Testis (tissue), 2 donors: Measurements from ENCODE around the gene PCSK2.

ENCODE experiments used
- CTCF ChIP-seq, 3 experiments: fragments of 450-650 bp in 2 of 3; fragments of 200-600 bp in 1 of 3; sonication (generic) in 1 of 3; IDR thresholded peaks; one replicate each; pipeline ENCODE4 v1.5.1; 2016 to 2019; ENCODE audit warnings: antibody characterized with exemption in 3 of 3, mild to moderate bottlenecking in 2 of 3, moderate library complexity in 1 of 3
- POLR2A ChIP-seq: fragments of 450-650 bp; IDR thresholded peaks from one replicate; pipeline ENCODE4 v1.6.1; 2017; ENCODE audit warnings: antibody characterized with exemption, mild to moderate bottlenecking, moderate library complexity

GRCh38 chr20:17473659-17474058 lies 246.8 kb downstream of the PCSK2 start:
- no peak for TF ChIP-seq CTCF (IDR thresholded peaks at IDR 0.05)
- no peak for TF ChIP-seq POLR2A
